Measurements from ENCODE around the gene TM4SF18. TPM values are rescaled to one million over a fixed set of nuclear protein-coding genes. Genes with fewer than 3 reads are reported as not detected.
A peak's percentile ranks its signal among the peaks of the same experiment; 100 is the strongest.

TM4SF18 gene
- total and polyA plus RNA-seq, 2 experiments from 2014 or later: 1.6 to 2.0 TPM

DNA sequence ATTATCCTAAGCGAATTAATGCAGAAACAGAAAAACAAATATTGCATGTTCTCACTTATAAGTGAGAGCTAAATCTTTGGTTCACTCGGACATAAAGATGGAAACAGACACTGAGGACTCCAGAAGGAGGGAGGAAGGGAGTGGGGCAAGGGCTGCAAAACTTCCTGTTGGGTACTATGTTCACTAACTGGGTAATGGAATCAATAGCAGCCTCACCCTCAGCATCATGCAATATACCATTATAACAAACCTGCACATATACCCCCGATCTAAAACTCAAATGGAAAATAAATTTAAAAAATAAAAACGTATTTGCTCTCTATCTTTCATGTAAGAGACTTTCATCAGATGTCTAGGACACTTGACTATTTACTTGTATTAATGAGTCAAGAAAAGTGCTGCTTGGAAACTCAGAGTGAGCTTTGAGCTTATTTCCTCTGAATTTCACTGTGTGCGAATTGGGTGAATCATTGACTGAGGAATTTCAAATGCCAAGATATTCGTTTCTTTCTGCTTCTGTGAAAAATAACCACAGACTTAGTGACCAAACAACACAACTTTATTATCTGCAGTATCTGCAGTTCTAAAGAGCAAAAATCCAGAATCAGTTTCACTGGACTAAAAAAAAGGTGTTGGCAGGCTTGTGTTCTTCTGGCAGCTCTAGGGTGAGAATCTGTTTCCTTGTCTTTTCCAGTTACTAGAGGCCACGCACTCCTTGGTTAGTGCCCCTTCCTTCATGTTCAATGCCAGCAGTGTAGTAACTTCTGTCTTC lies 18.4 kb downstream of the TM4SF18 start:
- Histone ChIP-seq H2AFZ (peak overlapping the region; percentile 52; the same call in 1 of the 2 replicates), H3K9me2 (ENCODE audit: insufficient read depth) (peaks cover 2% of the 10 kb centered on the region; the same call in 1 of the 2 replicates), H3K36me3 (ENCODE audit: insufficient read depth) (no peaks in the 10 kb centered on the region), H4K20me1 (replicated peaks; ENCODE audit: insufficient read depth) (no peaks in the 10 kb centered on the region), H3K27ac (ENCODE audit: low read depth) (no peak overlapping the region), H3K4me2 (no peak overlapping the region), H3K27me3 (ENCODE audit: insufficient read depth) (no peaks in the 10 kb centered on the region), H3F3A (replicated peaks; ENCODE audit: low read depth) (no peaks in the 10 kb centered on the region), H3K4me1 (ENCODE audit: insufficient read depth) (no peaks in the 10 kb centered on the region), H3K4me3 (no peak overlapping the region), H3K79me2 (replicated peaks; ENCODE audit: insufficient read depth) (no peaks in the 10 kb centered on the region)
- no peak for ATAC-seq
- H3K27me3 Mint-ChIP-seq (ENCODE audit: insufficient read depth, low read depth, poor library complexity): peaks cover 1% of the 10 kb centered on the region
- no peaks in the 10 kb centered on the region for H3K9me3 Mint-ChIP-seq
- no peak for DNase-seq (ENCODE audit: low spot score)
- no peaks in the 10 kb centered on the region for H3K36me3 Mint-ChIP-seq (ENCODE audit: low read depth)
- H3K27ac Mint-ChIP-seq: no peak overlapping the region
- peaks cover 4% of the 10 kb centered on the region; the same call in 2 of the 3 replicates for H3K4me1 Mint-ChIP-seq
- TF ChIP-seq, protein P1, sequence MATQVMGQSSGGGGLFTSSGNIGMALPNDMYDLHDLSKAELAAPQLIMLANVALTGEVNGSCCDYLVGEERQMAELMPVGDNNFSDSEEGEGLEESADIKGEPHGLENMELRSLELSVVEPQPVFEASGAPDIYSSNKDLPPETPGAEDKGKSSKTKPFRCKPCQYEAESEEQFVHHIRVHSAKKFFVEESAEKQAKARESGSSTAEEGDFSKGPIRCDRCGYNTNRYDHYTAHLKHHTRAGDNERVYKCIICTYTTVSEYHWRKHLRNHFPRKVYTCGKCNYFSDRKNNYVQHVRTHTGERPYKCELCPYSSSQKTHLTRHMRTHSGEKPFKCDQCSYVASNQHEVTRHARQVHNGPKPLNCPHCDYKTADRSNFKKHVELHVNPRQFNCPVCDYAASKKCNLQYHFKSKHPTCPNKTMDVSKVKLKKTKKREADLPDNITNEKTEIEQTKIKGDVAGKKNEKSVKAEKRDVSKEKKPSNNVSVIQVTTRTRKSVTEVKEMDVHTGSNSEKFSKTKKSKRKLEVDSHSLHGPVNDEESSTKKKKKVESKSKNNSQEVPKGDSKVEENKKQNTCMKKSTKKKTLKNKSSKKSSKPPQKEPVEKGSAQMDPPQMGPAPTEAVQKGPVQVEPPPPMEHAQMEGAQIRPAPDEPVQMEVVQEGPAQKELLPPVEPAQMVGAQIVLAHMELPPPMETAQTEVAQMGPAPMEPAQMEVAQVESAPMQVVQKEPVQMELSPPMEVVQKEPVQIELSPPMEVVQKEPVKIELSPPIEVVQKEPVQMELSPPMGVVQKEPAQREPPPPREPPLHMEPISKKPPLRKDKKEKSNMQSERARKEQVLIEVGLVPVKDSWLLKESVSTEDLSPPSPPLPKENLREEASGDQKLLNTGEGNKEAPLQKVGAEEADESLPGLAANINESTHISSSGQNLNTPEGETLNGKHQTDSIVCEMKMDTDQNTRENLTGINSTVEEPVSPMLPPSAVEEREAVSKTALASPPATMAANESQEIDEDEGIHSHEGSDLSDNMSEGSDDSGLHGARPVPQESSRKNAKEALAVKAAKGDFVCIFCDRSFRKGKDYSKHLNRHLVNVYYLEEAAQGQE (IDR thresholded peaks at IDR 0.05; ENCODE audit: unreplicated experiment): no peak
- TF ChIP-seq ZNF114 (CRISPR knock-in tag; IDR thresholded peaks at IDR 0.05) (no peak), EZH2phosphoT487 (IDR thresholded peaks at IDR 0.05; ENCODE audit: unreplicated experiment) (no peak), POLR2AphosphoS5 (IDR thresholded peaks at IDR 0.05; ENCODE audit: low read depth) (no peak), ZNF331 (CRISPR knock-in tag; IDR thresholded peaks at IDR 0.05; ENCODE audit: low read depth) (no peak), ZNF462 (CRISPR knock-in tag; IDR thresholded peaks at IDR 0.05) (no peak), CREB1 (CRISPR knock-in tag; IDR thresholded peaks at IDR 0.05; ENCODE audit: low read depth) (no peak), NANOG (IDR thresholded peaks at IDR 0.05; ENCODE audit: borderline replicate concordance) (no peak)
- H3K4me3 Mint-ChIP-seq: no peak overlapping the region
